Liver (tissue), 3 donors: ENCODE measurements around the gene TMEM82.

Experiments used
- CTCF ChIP-seq: fragments of 150-350 bp; IDR thresholded peaks from 2 replicates; pipeline ENCODE4 v1.5.1; 2017; ENCODE audit warnings: improper control_type of control experiment, low read depth, low read length; ENCODE audit not compliant: missing input control
- RAD21 ChIP-seq, 2 donors: IDR thresholded peaks; 2 replicates each; pipeline ENCODE4 v1.6.1; 2016; ENCODE audit warnings: antibody characterized with exemption in 2 of 2, mild to moderate bottlenecking in 2 of 2
- REST ChIP-seq: IDR thresholded peaks from 2 replicates; pipeline ENCODE4 v1.6.1; 2016; ENCODE audit warnings: antibody characterized with exemption, mild to moderate bottlenecking
- SP1 ChIP-seq: IDR thresholded peaks from 2 replicates; pipeline ENCODE4 v1.6.1; 2018; ENCODE audit warnings: antibody characterized with exemption, mild to moderate bottlenecking
- TAF1 ChIP-seq: conservative IDR thresholded peaks from 2 replicates; pipeline ENCODE4 v1.6.1; 2016; ENCODE audit warnings: antibody characterized with exemption, mild to moderate bottlenecking
- YY1 ChIP-seq: IDR thresholded peaks from 2 replicates; pipeline ENCODE4 v1.6.1; 2016; ENCODE audit warnings: antibody characterized with exemption, mild to moderate bottlenecking
- ZBTB33 ChIP-seq: IDR thresholded peaks from 2 replicates; pipeline ENCODE4 v1.6.1; 2016; ENCODE audit warnings: antibody characterized with exemption
- donor health status: healthy.
- donor health status: healthy.

GRCh38 chr1:15718199-15718601, 24.1 kb upstream of the TMEM82 start:
- no peak for TF ChIP-seq CTCF
- TF ChIP-seq REST: no peak
- TF ChIP-seq ZBTB33: no peak
- TF ChIP-seq YY1: no peak
- TF ChIP-seq RAD21 (IDR thresholded peaks at IDR 0.05): no peak
- no peak for TF ChIP-seq SP1
- TF ChIP-seq TAF1: no peak
